Stimulated activated CD8-positive, alpha-beta memory T cell treated with anti-CD3 and anti-CD28 coated beads, Interleukin-15, amount 100 ng/mL, for 4 hours (primary cell): Measurements from ENCODE around the gene PKN1.
"Not testable (repeated sequence)": the region's sequence is repeated elsewhere in the genome, so short reads cannot be mapped to it uniquely, and the experiment has no call there.

Experiments used
- DNase-seq, 2 donors: peaks; one replicate each; pipeline ENCODE4 v3.0.0-alpha.2; 2020; ENCODE audit warnings: low read depth in 2 of 2

PKN1 gene

GRCh38 chr19:14430712-14431111 is 2.4 kb upstream of the PKN1 start:
- no peak for DNase-seq

DNA sequence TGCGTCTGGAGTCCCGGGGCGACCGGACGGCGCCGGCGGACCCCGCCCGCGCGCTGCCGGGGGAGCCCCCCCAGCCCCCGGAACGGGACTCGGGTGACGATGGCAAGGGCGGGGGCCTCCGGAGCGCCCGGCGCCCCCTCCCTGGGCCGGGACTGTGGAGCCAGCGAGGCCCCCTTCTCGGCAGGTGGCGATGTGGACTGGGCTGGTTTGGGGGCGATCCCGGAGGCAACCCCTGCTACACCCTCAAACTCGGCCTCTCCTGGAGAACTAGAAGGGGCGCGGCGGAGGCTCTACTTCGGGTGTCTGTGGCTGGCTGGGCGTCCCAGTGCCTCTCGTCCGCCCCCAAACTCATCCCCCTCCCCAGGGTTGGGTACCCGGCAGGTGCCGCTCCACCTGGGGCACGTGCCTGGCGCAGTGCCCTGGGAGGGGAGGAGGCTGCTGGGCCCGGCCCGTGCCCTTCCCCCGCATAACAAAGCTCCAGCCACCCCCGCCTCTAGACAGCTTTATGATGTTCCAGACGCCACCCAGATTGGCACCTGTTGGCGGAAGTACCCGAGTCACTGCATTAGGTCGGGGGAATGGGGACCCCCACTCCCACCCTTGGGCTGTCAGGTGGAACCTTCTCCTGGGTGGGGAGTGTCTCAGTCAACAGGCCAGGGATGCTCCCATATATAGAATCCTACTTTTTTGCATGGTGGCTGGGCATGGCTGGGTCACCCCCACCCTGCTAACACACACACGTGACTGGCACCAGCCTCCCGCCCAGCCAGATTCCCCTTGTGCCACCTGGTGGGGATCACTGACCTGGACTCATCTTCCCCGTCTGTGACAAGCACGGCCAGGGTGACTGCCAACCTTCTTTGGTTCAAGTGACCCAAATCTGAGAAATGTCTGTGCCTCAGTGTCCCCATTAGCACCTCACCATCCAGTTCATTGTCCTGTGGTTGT is 722 bp downstream of the PKN1 start:
- DNase-seq, result peak in 1 of 2 donors; percentile 51

DNA sequence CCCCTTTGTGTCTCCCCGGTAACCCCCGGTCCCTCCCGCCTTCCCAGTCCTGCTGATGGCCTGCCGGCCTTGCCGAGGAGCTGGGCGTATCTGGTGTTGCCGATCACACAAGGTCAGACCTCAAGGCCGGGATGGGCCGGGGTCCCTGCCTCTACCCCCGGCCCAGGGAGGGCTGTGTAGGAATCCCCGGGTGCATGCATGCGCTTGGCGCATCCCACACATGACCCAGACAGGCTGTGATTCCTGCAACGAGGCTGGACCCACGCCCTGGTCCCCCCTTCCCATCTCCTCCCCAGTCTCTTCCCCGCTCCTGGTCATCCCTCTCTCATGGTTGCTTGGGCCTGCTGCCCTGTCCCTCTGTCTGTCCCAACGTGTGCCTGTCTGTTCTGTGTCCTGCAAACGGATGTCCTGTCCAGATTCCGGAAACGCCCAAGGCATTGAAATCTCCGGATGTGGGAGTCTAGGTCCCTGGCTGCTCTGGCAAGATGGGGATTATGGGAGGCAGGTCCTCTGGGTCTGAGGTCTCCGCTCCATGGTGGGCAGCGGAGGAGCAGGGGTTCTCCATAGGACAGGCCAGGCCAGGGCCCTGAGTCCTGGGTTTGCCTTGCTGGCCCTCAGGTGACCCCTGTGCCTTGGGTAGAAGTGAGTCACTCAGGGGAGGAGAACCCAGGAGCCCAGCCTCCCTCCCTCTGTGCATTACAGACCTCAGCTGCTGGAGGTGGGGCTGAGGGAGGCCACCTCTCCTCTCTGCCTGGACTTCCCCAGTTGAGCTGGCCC is 1.6 kb downstream of the PKN1 start:
- no peak for DNase-seq

- DNase-seq, result no peak
Measured at GRCh38 chr19:14435320-14436050, 2.4 kb downstream of the PKN1 start.

GRCh38 chr19:14437578-14438140 is 4.6 kb downstream of the PKN1 start:
- DNase-seq, result no peak

GRCh38 chr19:14439014-14439413 is 5.9 kb downstream of the PKN1 start:
- no peak for DNase-seq

DNA sequence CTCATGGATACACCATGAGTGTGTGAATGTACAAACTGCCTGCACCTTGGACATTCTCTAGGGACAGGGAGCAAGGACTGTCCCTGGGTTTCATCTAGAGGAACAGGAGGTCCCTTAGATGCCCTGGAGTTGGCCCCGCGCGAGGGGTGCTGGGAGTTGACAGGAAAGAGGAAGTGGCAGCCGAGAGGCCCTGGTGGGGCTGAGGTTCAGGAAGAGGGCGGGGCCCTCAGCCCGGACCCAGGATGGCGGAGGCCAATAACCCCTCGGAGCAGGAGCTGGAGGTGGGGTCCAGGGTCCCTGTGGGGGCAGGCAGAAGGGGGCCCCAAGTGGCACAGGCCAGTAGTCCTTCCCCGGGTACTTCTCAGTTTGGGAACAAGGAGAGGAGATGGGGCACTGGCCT is 6.9 kb downstream of the PKN1 start:
- peak; percentile 54 to 58 for DNase-seq

- no peak for DNase-seq
Measured at GRCh38 chr19:14441041-14441938, 8.2 kb downstream of the PKN1 start.

DNA sequence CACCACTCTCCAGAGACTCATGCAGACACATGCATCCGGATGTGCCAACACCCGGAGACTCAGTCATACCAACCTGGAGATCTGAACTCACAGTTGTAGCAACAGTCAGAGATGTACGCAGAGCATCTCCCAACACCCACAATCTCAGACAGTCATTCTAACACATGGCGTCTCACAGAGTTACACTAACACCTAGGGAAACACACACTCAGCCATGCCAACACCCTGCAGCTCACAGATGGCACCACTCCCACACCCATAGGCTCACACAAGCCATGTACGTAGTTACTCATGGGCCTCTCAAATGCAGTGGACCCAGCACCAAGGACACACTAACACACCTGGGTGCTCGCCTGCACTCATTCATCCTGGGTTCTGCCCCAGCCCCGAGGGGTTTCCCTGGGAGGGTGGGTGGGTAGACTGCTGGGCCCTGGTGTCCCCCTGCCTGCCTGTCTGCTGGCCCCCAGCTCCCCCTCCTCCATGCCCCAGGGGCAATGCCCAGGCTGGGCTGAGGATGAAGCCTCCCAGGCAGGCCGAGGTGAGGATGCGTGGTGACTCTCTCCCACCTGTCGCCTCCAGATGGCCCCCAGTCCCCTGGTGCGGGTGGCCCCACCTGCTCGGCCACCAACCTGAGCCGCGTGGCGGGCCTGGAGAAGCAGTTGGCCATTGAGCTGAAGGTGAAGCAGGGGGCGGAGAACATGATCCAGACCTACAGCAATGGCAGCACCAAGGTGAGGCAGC is 10.0 kb downstream of the PKN1 start:
- no peak for DNase-seq

DNA sequence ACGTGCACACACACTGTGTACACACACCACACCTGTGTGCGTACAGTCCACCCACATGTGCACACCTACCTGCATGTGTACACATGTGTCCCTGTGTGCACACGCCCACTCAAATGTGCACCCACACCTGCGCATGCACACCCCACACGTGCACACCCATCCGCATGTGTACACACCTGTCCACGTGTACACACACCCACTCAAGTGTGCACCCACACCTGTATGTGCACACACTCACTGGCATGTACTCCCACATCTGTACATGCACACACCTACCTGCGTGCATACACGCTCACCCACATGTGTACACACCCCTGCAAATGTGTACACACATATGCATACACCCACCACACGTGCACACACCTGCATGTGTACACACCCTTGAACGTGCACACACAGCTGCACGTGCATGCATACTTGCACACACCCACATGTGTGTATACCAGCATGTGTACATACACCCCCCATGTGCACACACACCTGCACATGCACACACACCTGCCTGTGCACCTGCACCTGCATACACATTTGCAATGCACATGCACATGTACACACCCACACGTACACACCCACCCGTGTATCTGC is 10.6 kb downstream of the PKN1 start:
- no peak for DNase-seq

- no peak for DNase-seq
Measured at GRCh38 chr19:14446336-14447036, 13.4 kb downstream of the PKN1 start.

GRCh38 chr19:14449321-14449720 is 16.2 kb downstream of the PKN1 start:
- no peak for DNase-seq

GRCh38 chr19:14450168-14450874 is 17.2 kb downstream of the PKN1 start:
- DNase-seq, result no peak

DNA sequence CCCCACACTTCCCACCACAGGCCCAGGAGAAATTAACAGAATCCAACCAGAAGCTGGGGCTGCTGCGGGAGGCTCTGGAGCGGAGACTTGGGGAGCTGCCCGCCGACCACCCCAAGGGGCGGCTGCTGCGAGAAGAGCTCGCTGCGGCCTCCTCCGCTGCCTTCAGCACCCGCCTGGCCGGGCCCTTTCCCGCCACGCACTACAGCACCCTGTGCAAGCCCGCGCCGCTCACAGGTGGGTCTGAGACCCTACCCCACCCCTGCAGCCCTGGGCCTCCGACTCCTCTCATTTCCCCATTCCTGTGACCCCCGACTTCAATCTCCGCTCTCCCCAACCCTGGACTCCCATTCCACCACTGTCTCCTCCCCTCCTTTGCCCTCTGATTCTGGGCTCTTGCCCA is 17.8 kb downstream of the PKN1 start:
- no peak for DNase-seq

GRCh38 chr19:14452303-14452702 is 19.2 kb downstream of the PKN1 start:
- not testable (repeated sequence) for DNase-seq

- DNase-seq, result peak in 1 of 2 donors; percentile 30
Measured at GRCh38 chr19:14459703-14460102, 26.6 kb downstream of the PKN1 start.

DNA sequence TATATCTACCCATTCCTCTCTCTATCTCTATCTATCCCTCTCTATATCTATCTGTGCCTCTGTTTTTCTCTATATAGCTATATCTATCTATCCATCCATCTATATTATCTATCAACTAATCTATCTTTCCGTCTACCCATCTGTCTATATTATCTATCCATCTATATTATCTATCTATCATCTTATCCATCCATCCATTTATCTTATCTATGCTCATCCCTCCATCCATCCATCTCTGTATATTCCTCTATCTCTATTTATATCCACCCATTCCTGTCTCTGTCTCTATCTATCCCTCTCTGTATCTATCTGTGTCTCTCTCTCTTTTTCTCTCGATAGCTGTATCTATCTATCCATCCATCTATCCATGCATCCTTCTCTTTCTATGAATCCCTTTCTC is 27.8 kb downstream of the PKN1 start:
- no peak for DNase-seq

DNA sequence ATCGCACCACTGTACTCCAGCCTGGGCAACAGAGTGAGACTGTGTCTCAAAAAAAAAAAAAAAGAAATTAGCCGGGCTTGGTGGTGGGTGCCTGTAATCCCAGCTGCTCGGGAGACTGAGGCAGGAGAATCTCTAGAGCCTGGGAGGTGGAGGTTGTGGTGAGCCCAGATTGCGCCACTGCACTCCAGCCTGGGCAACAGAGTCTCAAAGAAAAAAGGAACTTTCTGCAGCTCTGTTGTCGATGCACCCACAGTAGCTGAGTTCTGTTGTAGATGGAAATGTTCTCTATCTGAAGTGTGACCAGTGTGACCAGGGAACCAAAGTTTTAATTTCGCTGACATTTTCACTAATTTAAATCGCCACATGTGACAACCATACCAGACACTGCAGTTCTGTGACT is 29.3 kb downstream of the PKN1 start:
- not testable (repeated sequence) for DNase-seq
